ENCODE results near the gene FAM131B.

DNA sequence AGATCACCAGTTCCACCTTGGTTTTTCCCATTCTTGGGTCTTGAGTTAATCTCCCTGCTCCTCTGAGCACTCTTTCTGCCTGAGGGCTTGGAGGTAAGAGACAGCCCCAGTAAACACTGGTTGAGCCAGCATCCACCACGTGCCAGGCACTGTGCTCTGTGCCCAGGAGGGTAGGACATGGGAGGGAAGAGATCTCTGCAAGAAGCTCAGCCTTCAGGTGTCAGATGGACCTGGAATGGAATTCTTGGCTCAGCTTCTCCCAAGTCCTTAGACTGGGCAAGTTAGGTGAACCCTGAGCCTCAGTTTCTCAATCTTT lies 21.1 kb upstream of the FAM131B start:
- TF ChIP-seq, protein P1, sequence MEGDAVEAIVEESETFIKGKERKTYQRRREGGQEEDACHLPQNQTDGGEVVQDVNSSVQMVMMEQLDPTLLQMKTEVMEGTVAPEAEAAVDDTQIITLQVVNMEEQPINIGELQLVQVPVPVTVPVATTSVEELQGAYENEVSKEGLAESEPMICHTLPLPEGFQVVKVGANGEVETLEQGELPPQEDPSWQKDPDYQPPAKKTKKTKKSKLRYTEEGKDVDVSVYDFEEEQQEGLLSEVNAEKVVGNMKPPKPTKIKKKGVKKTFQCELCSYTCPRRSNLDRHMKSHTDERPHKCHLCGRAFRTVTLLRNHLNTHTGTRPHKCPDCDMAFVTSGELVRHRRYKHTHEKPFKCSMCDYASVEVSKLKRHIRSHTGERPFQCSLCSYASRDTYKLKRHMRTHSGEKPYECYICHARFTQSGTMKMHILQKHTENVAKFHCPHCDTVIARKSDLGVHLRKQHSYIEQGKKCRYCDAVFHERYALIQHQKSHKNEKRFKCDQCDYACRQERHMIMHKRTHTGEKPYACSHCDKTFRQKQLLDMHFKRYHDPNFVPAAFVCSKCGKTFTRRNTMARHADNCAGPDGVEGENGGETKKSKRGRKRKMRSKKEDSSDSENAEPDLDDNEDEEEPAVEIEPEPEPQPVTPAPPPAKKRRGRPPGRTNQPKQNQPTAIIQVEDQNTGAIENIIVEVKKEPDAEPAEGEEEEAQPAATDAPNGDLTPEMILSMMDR (IDR thresholded peaks at IDR 0.05; ENCODE audit: low read depth, low read length), result no peak
- TF ChIP-seq POLR2A (IDR thresholded peaks at IDR 0.05; ENCODE audit: extremely low read depth, insufficient read length), result no peak
- TF ChIP-seq MYC (IDR thresholded peaks at IDR 0.05; ENCODE audit: low read depth, low read length), result no peak
- TF ChIP-seq, protein P2, sequence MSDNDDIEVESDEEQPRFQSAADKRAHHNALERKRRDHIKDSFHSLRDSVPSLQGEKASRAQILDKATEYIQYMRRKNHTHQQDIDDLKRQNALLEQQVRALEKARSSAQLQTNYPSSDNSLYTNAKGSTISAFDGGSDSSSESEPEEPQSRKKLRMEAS (IDR thresholded peaks at IDR 0.05; ENCODE audit: low read depth, low read length), result no peak
